Activated T-cell treated with anti-CD3 and anti-CD28 coated beads for 24 hours (primary cell): ENCODE results near the gene LRRC3.

Experiments used
- DNase-seq: peaks from one replicate; pipeline ENCODE4 v3.0.0-alpha.2; 2020; ENCODE audit warnings: low read depth

Gene LRRC3

GRCh38 chr21:44478801-44479167 is 23.5 kb downstream of the LRRC3 start:
- DNase-seq: no peak

GRCh38 chr21:44479556-44480199 is 24.4 kb downstream of the LRRC3 start:
- DNase-seq: peak; percentile 26

- no peak for DNase-seq
These were observed 25.1 kb downstream of the LRRC3 start for GRCh38 chr21:44480200-44481053.

GRCh38 chr21:44482581-44483287 is 27.4 kb downstream of the LRRC3 start:
- DNase-seq: no peak

GRCh38 chr21:44483288-44484237 is 28.3 kb downstream of the LRRC3 start:
- no peak for DNase-seq

GRCh38 chr21:44484498-44485253 is 29.4 kb downstream of the LRRC3 start:
- DNase-seq: no peak

GRCh38 chr21:44485254-44485793 is 30.0 kb downstream of the LRRC3 start:
- peak; percentile 38 for DNase-seq

- DNase-seq: no peak
These were observed 30.5 kb downstream of the LRRC3 start for GRCh38 chr21:44485796-44486195.

GRCh38 chr21:44486302-44486701 is 31.0 kb downstream of the LRRC3 start:
- no peak for DNase-seq

- peak; percentile 34 for DNase-seq
These were observed 32.5 kb downstream of the LRRC3 start for GRCh38 chr21:44487831-44488230.

- no peak for DNase-seq
These were observed 34.7 kb downstream of the LRRC3 start for GRCh38 chr21:44489962-44490361.

GRCh38 chr21:44490405-44490804 is 35.1 kb downstream of the LRRC3 start:
- no peak for DNase-seq

GRCh38 chr21:44490816-44491215 is 35.5 kb downstream of the LRRC3 start:
- no peak for DNase-seq

- DNase-seq: no peak
These were observed 37.5 kb downstream of the LRRC3 start for GRCh38 chr21:44492567-44493385.

GRCh38 chr21:44494418-44494817 is 39.1 kb downstream of the LRRC3 start:
- no peak for DNase-seq

GRCh38 chr21:44494956-44495355 is 39.6 kb downstream of the LRRC3 start:
- DNase-seq: no peak

GRCh38 chr21:44495611-44496563 is 40.6 kb downstream of the LRRC3 start:
- DNase-seq: no peak
